SK-N-SH (cell line): ENCODE results near the gene ROBO1. TPM values are rescaled to one million over a fixed set of nuclear protein-coding genes. Genes with fewer than 3 reads are reported as not detected.

Experiments
- CTCF ChIA-PET: fragments of 300-600, 350-600 bp; formaldehyde crosslinking; extraction: SDS; loops from one replicate; lab custom pipeline; 2021; lab: Yijun Ruan, JAX
- POLR2A ChIA-PET: fragments of 350-600 bp; sonication (Branson Sonifier 250); formaldehyde crosslinking; extraction: SDS; loops from one replicate; lab custom pipeline; 2020; ENCODE audit warnings: antibody characterized with exemption, inconsistent platforms; lab: Yijun Ruan, JAX
- DNase-seq: peaks from one replicate; pipeline ENCODE4 v3.0.0; 2012
- H2AFZ ChIP-seq: fragments of 200-600 bp; sonication (generic); 2 replicates; pipeline ENCODE4 v1.8.1; 2016; ENCODE audit warnings: antibody characterized with exemption, mild to moderate bottlenecking, low read depth
- H3F3A ChIP-seq: fragments of 200-600 bp; sonication (generic); replicated peaks from 2 replicates; pipeline ENCODE3; 2016; ENCODE audit warnings: antibody characterized with exemption, mild to moderate bottlenecking; ENCODE audit not compliant: insufficient read depth
- H3K27ac ChIP-seq, 2 experiments: fragments of 200-500 bp in 1 of 2; fragments of 200-600 bp in 1 of 2; sonication (Bioruptor generic) in 1 of 2; sonication (generic), shearing (Covaris generic) in 1 of 2; 2 replicates each; pipeline versions ENCODE4 v1.5.1 to v1.6.1; 2014 to 2016; ENCODE audit warnings: low read depth in 2 of 2, inconsistent platforms in 1 of 2, low read length in 1 of 2, mild to moderate bottlenecking in 1 of 2, mixed read lengths in 1 of 2
- H3K27me3 ChIP-seq: fragments of 200-600 bp; sonication (generic), shearing (Covaris generic); 2 replicates; pipeline ENCODE4 v1.6.1; 2016; ENCODE audit warnings: mixed run types; ENCODE audit not compliant: insufficient read depth
- H3K36me3 ChIP-seq, 2 experiments: fragments of 200-500 bp in 1 of 2; fragments of 200-600 bp in 1 of 2; sonication (Bioruptor generic) in 1 of 2; sonication (generic) in 1 of 2; replicated peaks in 1 of 2; 2 replicates each; pipeline versions ENCODE3 to v1.5.1; 2014 to 2016; ENCODE audit warnings: low read length in 1 of 2, mild to moderate bottlenecking in 1 of 2; ENCODE audit not compliant: insufficient read depth in 2 of 2, control insufficient read depth in 1 of 2
- H3K4me1 ChIP-seq, 2 experiments: fragments of 200-500 bp in 1 of 2; fragments of 200-600 bp in 1 of 2; sonication (Bioruptor generic) in 1 of 2; sonication (generic), shearing (Covaris generic) in 1 of 2; 2 replicates each; pipeline versions ENCODE4 v1.5.1 to v1.6.1; 2014 to 2016; ENCODE audit warnings: low read depth in 1 of 2, low read length in 1 of 2, mixed run types in 1 of 2; ENCODE audit not compliant: insufficient read depth in 2 of 2, control insufficient read depth in 1 of 2
- H3K4me2 ChIP-seq: fragments of 200-600 bp; sonication (generic), shearing (Covaris generic); 2 replicates; pipeline ENCODE4 v1.6.1; 2017; ENCODE audit warnings: mixed run types
- H3K4me3 ChIP-seq, 2 experiments: fragments of 200-500 bp in 1 of 2; fragments of 200-600 bp in 1 of 2; sonication (Bioruptor generic) in 1 of 2; sonication (generic), shearing (Covaris generic) in 1 of 2; 2 replicates each; pipeline versions ENCODE4 v1.5.1 to v1.8.1; 2014 to 2016; ENCODE audit warnings: low read depth in 2 of 2, inconsistent platforms in 1 of 2, low read length in 1 of 2, mild to moderate bottlenecking in 1 of 2, mixed read lengths in 1 of 2, moderate library complexity in 1 of 2
- H3K79me2 ChIP-seq: fragments of 200-600 bp; sonication (generic); 2 replicates; pipeline ENCODE4 v1.8.1; 2017; ENCODE audit warnings: mild to moderate bottlenecking; ENCODE audit not compliant: insufficient read depth
- H3K9ac ChIP-seq: fragments of 200-600 bp; sonication (generic); 2 replicates; pipeline ENCODE4 v1.6.1; 2017; ENCODE audit warnings: mixed run types
- H3K9me2 ChIP-seq: fragments of 200-600 bp; sonication (generic); 2 replicates; pipeline ENCODE4 v1.6.1; 2017; ENCODE audit warnings: mixed run types
- H3K9me3 ChIP-seq: fragments of 200-600 bp; sonication (generic); 2 replicates; pipeline ENCODE4 v1.6.1; 2017; ENCODE audit warnings: mixed run types, mild to moderate bottlenecking, moderate library complexity
- H4K20me1 ChIP-seq: fragments of 200-600 bp; sonication (generic); 2 replicates; pipeline ENCODE4 v1.6.1; 2017; ENCODE audit warnings: mild to moderate bottlenecking, mixed run types; ENCODE audit not compliant: insufficient read depth
- CHD2 ChIP-seq: fragments of 150-350 bp; IDR thresholded peaks from 2 replicates; pipeline ENCODE4 v1.6.1; 2018; ENCODE audit warnings: low read length; ENCODE audit not compliant: partially characterized antibody
- EP300 ChIP-seq, 2 experiments: IDR thresholded peaks; 2 replicates each; pipeline versions ENCODE4 v1.4.0 to v1.6.1; 2012; ENCODE audit warnings: borderline replicate concordance in 1 of 2, low read depth in 1 of 2, low read length in 1 of 2
- EZH2phosphoT487 ChIP-seq: fragments of 200-600 bp; sonication (generic); IDR thresholded peaks from 2 replicates; pipeline ENCODE4 v1.6.1; 2017; ENCODE audit warnings: low read depth, mixed run types, mild to moderate bottlenecking, antibody characterized with exemption, moderate library complexity, borderline replicate concordance
- FOXJ3 ChIP-seq: sonication (generic); formaldehyde crosslinking; IDR thresholded peaks from 2 replicates; pipeline ENCODE4 v1.5.1; 2020; ENCODE audit warnings: mild to moderate bottlenecking, missing genetic modification reagents
- FOXM1 ChIP-seq: IDR thresholded peaks from 2 replicates; pipeline ENCODE4 v1.4.0; 2012; ENCODE audit warnings: low read depth, mild to moderate bottlenecking
- RXRA ChIP-seq: IDR thresholded peaks from 2 replicates; pipeline ENCODE4 v1.4.0; 2012; ENCODE audit warnings: low read depth, mild to moderate bottlenecking, borderline replicate concordance
- SIN3A ChIP-seq: IDR thresholded peaks from 2 replicates; pipeline ENCODE4 v1.6.1; 2012; ENCODE audit warnings: low read depth, mild to moderate bottlenecking, low read length, moderate library complexity, borderline replicate concordance
- SMC3 ChIP-seq: IDR thresholded peaks from 2 replicates; pipeline ENCODE4 v1.6.1; 2012; ENCODE audit warnings: low read depth, low read length, improper control_type of control experiment
- TCF12 ChIP-seq: IDR thresholded peaks from 2 replicates; pipeline ENCODE4 v1.4.0; 2012
- WGBS: methylation state at CpG from one replicate; pipeline ENCODE4 v1.1.6; 2017; ENCODE audit warnings: low lambda C conversion rate; 5-methylcytosine and 5-hydroxymethylcytosine counted together
- polyA plus RNA-seq, 3 experiments: library from polyadenylated mRNA; depleted of rRNA; stranded (reverse); fragments of >200 nt; gene quantifications; 2 replicates each; pipeline ENCODE4 v1.2.3, GENCODE V29; 2012
- TF ChIP-seq, protein P1 (sequence below): IDR thresholded peaks from 2 replicates; pipeline ENCODE4 v1.4.0; 2012; ENCODE audit warnings: low read depth
- TF ChIP-seq, protein P2 (sequence below): fragments of 200-600 bp; sonication (generic); IDR thresholded peaks from 2 replicates; pipeline ENCODE4 v1.6.1; 2017; ENCODE audit warnings: antibody characterized with exemption, mild to moderate bottlenecking, moderate library complexity
- TF ChIP-seq, protein P3 (sequence below): IDR thresholded peaks from 2 replicates; pipeline ENCODE4 v1.4.0; 2012; ENCODE audit warnings: low read depth, borderline replicate concordance
- TF ChIP-seq, protein P4 (sequence below): IDR thresholded peaks from 2 replicates; pipeline ENCODE4; 2012
- TF ChIP-seq, protein P5 (sequence below): IDR thresholded peaks from 2 replicates; pipeline ENCODE4 v1.4.0; 2012; ENCODE audit warnings: low read depth, borderline replicate concordance

Gene ROBO1
- polyA plus RNA-seq, 1 of the 3 experiments (the other 2 are of a cell fraction) = 22.7 TPM

DNA sequence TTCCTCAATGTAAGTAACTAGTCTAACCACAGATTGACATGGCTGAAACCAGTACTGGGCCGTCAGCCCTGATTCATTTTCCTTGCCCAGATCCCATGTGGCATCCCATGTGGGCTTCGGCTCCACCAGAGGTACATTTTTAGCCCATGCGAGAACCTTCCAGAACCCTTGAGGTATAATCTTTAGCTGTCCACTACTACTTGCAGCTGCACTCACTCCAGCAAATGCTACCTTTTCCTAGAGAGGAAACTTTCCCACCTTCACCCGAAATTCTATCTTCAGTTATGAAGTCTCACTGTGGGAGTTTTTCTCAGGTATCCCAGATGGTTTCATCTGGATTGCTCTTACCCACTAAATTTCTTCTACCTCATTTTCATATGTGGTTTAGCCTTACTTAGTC is 907.2 kb downstream of the ROBO1 start:
- TF ChIP-seq, protein P1, sequence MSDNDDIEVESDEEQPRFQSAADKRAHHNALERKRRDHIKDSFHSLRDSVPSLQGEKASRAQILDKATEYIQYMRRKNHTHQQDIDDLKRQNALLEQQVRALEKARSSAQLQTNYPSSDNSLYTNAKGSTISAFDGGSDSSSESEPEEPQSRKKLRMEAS = no peak
- TF ChIP-seq EZH2phosphoT487 = no peak
- TF ChIP-seq CHD2 = no peak
- no peak for TF ChIP-seq RXRA
- TF ChIP-seq, protein P2, sequence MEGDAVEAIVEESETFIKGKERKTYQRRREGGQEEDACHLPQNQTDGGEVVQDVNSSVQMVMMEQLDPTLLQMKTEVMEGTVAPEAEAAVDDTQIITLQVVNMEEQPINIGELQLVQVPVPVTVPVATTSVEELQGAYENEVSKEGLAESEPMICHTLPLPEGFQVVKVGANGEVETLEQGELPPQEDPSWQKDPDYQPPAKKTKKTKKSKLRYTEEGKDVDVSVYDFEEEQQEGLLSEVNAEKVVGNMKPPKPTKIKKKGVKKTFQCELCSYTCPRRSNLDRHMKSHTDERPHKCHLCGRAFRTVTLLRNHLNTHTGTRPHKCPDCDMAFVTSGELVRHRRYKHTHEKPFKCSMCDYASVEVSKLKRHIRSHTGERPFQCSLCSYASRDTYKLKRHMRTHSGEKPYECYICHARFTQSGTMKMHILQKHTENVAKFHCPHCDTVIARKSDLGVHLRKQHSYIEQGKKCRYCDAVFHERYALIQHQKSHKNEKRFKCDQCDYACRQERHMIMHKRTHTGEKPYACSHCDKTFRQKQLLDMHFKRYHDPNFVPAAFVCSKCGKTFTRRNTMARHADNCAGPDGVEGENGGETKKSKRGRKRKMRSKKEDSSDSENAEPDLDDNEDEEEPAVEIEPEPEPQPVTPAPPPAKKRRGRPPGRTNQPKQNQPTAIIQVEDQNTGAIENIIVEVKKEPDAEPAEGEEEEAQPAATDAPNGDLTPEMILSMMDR = no peak
- no peak for TF ChIP-seq TCF12
- no peak for TF ChIP-seq SMC3
- TF ChIP-seq EP300 (IDR thresholded peaks at IDR 0.05; ENCODE audit: borderline replicate concordance in 1 of 2, low read depth in 1 of 2, low read length in 1 of 2) = no peak
- TF ChIP-seq FOXM1 = no peak
- TF ChIP-seq, protein P3, sequence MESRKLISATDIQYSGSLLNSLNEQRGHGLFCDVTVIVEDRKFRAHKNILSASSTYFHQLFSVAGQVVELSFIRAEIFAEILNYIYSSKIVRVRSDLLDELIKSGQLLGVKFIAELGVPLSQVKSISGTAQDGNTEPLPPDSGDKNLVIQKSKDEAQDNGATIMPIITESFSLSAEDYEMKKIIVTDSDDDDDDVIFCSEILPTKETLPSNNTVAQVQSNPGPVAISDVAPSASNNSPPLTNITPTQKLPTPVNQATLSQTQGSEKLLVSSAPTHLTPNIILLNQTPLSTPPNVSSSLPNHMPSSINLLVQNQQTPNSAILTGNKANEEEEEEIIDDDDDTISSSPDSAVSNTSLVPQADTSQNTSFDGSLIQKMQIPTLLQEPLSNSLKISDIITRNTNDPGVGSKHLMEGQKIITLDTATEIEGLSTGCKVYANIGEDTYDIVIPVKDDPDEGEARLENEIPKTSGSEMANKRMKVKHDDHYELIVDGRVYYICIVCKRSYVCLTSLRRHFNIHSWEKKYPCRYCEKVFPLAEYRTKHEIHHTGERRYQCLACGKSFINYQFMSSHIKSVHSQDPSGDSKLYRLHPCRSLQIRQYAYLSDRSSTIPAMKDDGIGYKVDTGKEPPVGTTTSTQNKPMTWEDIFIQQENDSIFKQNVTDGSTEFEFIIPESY = no peak
- TF ChIP-seq, protein P4, sequence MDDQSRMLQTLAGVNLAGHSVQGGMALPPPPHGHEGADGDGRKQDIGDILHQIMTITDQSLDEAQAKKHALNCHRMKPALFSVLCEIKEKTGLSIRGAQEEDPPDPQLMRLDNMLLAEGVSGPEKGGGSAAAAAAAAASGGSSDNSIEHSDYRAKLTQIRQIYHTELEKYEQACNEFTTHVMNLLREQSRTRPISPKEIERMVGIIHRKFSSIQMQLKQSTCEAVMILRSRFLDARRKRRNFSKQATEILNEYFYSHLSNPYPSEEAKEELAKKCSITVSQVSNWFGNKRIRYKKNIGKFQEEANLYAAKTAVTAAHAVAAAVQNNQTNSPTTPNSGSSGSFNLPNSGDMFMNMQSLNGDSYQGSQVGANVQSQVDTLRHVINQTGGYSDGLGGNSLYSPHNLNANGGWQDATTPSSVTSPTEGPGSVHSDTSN = no peak
- TF ChIP-seq FOXJ3 (CRISPR knock-in tag) = no peak
- TF ChIP-seq, protein P5, sequence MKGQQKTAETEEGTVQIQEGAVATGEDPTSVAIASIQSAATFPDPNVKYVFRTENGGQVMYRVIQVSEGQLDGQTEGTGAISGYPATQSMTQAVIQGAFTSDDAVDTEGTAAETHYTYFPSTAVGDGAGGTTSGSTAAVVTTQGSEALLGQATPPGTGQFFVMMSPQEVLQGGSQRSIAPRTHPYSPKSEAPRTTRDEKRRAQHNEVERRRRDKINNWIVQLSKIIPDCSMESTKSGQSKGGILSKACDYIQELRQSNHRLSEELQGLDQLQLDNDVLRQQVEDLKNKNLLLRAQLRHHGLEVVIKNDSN = no peak
- TF ChIP-seq SIN3A = no peak
- Histone ChIP-seq H3K9ac (no peak overlapping the region), H3K79me2 (peaks cover 7% of the 10 kb centered on the region; the same call in 1 of the 2 replicates), H3K27ac (no peak overlapping the region), H3F3A (no peaks in the 10 kb centered on the region), H3K4me3 (no peak overlapping the region), H3K27me3 (no peaks in the 10 kb centered on the region), H2AFZ (no peak overlapping the region), H3K4me2 (no peak overlapping the region), H3K36me3 (no peaks in the 10 kb centered on the region), H3K9me2 (no peaks in the 10 kb centered on the region), H4K20me1 (no peaks in the 10 kb centered on the region), H3K4me1 (no peaks in the 10 kb centered on the region; a peak in 1 of 4 replicates), H3K9me3 (no peaks in the 10 kb centered on the region)
- WGBS = 85% methylated on average over 4 of the region's 4 CpGs
- ChIA-PET CTCF (interaction anchor here (2.3 kb wide), 1 partner anchor 11 kb away, joined by 8 read pairs; no protein-coding TSS in a partner anchor), POLR2A (no interaction called here)
- no peak for DNase-seq
